H9 (cell line): ENCODE results near the gene WNT9A. TPM values are rescaled to one million over a fixed set of nuclear protein-coding genes. Genes with fewer than 3 reads are reported as not detected.

Experiments used
- DNase-seq: peaks from one replicate; pipeline ENCODE4 v3.0.0-alpha.2; 2017
- H2AFZ ChIP-seq: one replicate; pipeline ENCODE4 v1.6.1; 2013; ENCODE audit warnings: mild to moderate bottlenecking, low read length, control low read depth, moderate library complexity
- H2AK5ac ChIP-seq: 2 replicates; pipeline ENCODE4 v1.6.1; 2013; ENCODE audit warnings: low read length, control low read depth, mixed read lengths; ENCODE audit not compliant: insufficient read length
- H2BK120ac ChIP-seq: one replicate; pipeline ENCODE4 v1.6.1; 2013; ENCODE audit warnings: low read depth, mild to moderate bottlenecking, low read length, control low read depth, inconsistent platforms; ENCODE audit not compliant: poor library complexity, severe bottlenecking
- H2BK12ac ChIP-seq: 2 replicates; pipeline ENCODE4 v1.6.1; 2013; ENCODE audit warnings: low read length, control low read depth, mixed read lengths, low read depth; ENCODE audit not compliant: insufficient read length
- H2BK15ac ChIP-seq: 2 replicates; pipeline ENCODE4 v1.6.1; 2013; ENCODE audit warnings: low read depth, low read length, control low read depth
- H2BK20ac ChIP-seq: one replicate; pipeline ENCODE4 v1.6.1; 2013; ENCODE audit warnings: low read depth, mild to moderate bottlenecking, low read length, control low read depth, inconsistent platforms; ENCODE audit not compliant: poor library complexity, severe bottlenecking
- H2BK5ac ChIP-seq: 2 replicates; pipeline ENCODE4 v1.6.1; 2013; ENCODE audit warnings: low read length, control low read depth, mixed read lengths; ENCODE audit not compliant: insufficient read length
- H3K14ac ChIP-seq: 2 replicates; pipeline ENCODE4 v1.6.1; 2013; ENCODE audit warnings: low read length, control low read depth; ENCODE audit not compliant: insufficient read depth
- H3K18ac ChIP-seq: 2 replicates; pipeline ENCODE4 v1.6.1; 2013; ENCODE audit warnings: low read depth, mild to moderate bottlenecking, mixed read lengths, low read length, control low read depth; ENCODE audit not compliant: insufficient read length
- H3K23ac ChIP-seq: 2 replicates; pipeline ENCODE4 v1.6.1; 2013; ENCODE audit warnings: low read length, control low read depth, mixed read lengths, low read depth; ENCODE audit not compliant: insufficient read length
- H3K23me2 ChIP-seq: 2 replicates; pipeline ENCODE4 v1.6.1; 2013; ENCODE audit warnings: low read depth, mild to moderate bottlenecking, mixed read lengths, low read length, control low read depth; ENCODE audit not compliant: insufficient read length, poor library complexity, severe bottlenecking
- H3K27ac ChIP-seq: 2 replicates; pipeline ENCODE4 v1.5.1; 2013; ENCODE audit warnings: low read length, control low read depth, mixed read lengths, low read depth; ENCODE audit not compliant: insufficient read length
- H3K27me3 ChIP-seq: 2 replicates; pipeline ENCODE4 v1.6.1; 2013; ENCODE audit warnings: low read length, control low read depth, inconsistent platforms; ENCODE audit not compliant: insufficient read depth
- H3K4ac ChIP-seq: 2 replicates; pipeline ENCODE4 v1.6.1; 2013; ENCODE audit warnings: low read depth, mild to moderate bottlenecking, control low read depth, inconsistent platforms, low read length, moderate library complexity
- H3K4me1 ChIP-seq: 2 replicates; pipeline ENCODE4 v1.6.1; 2013; ENCODE audit warnings: low read length, control low read depth, inconsistent platforms; ENCODE audit not compliant: insufficient read depth
- H3K4me2 ChIP-seq: 2 replicates; pipeline ENCODE4 v1.6.1; 2013; ENCODE audit warnings: low read length, control low read depth, mixed read lengths; ENCODE audit not compliant: insufficient read length, insufficient read depth
- H3K56ac ChIP-seq: 2 replicates; pipeline ENCODE4 v1.6.1; 2013; ENCODE audit warnings: low read depth, mild to moderate bottlenecking, mixed read lengths, low read length, control low read depth; ENCODE audit not compliant: insufficient read length
- H3K79me1 ChIP-seq: 2 replicates; pipeline ENCODE4 v1.6.1; 2013; ENCODE audit warnings: low read depth, mild to moderate bottlenecking, moderate library complexity, low read length, control low read depth, inconsistent platforms; ENCODE audit not compliant: insufficient read depth, poor library complexity, severe bottlenecking
- H3K79me2 ChIP-seq: 2 replicates; pipeline ENCODE4 v1.6.1; 2013; ENCODE audit warnings: low read length, control low read depth, inconsistent platforms; ENCODE audit not compliant: insufficient read depth
- H3K9ac ChIP-seq: 2 replicates; pipeline ENCODE4 v1.6.1; 2013; ENCODE audit warnings: low read length, control low read depth, mixed read lengths; ENCODE audit not compliant: insufficient read length; ENCODE audit errors: extremely low read depth
- H3K9me3 ChIP-seq: one replicate; pipeline ENCODE4 v1.6.1; 2013; ENCODE audit warnings: low read depth, low read length, inconsistent platforms; ENCODE audit not compliant: control insufficient read depth
- H3T11ph ChIP-seq: one replicate; pipeline ENCODE4 v1.6.1; 2013; ENCODE audit warnings: mild to moderate bottlenecking, low read length, control low read depth, inconsistent platforms
- H4K20me1 ChIP-seq: one replicate; pipeline ENCODE4 v1.6.1; 2013; ENCODE audit not compliant: control insufficient read depth, insufficient read length, insufficient read depth
- H4K5ac ChIP-seq: 2 replicates; pipeline ENCODE4 v1.6.1; 2013; ENCODE audit warnings: low read depth, mild to moderate bottlenecking, mixed read lengths, low read length, control low read depth; ENCODE audit not compliant: insufficient read length
- H4K8ac ChIP-seq: replicated peaks from 2 replicates; pipeline ENCODE4 v1.6.1; 2013; ENCODE audit warnings: low read length, control low read depth, mixed read lengths, low read depth; ENCODE audit not compliant: insufficient read length
- H4K91ac ChIP-seq: 2 replicates; pipeline ENCODE4 v1.6.1; 2013; ENCODE audit warnings: low read depth, mild to moderate bottlenecking, moderate library complexity, mixed read lengths, low read length, control low read depth; ENCODE audit not compliant: insufficient read length
- H3K27ac Mint-ChIP-seq, 3 experiments: 2 replicates in 2 of 3; 3 replicates in 1 of 3; pipeline ENCODE4 v1.8.0; 2020 to 2021; ENCODE audit warnings: mixed read lengths in 3 of 3, mild to moderate bottlenecking in 1 of 3, moderate library complexity in 1 of 3
- H3K27me3 Mint-ChIP-seq: 2 replicates; pipeline ENCODE4 v1.8.0; 2021; ENCODE audit warnings: low read depth, mild to moderate bottlenecking, moderate library complexity, mixed read lengths
- H3K36me3 Mint-ChIP-seq, 3 experiments: 2 replicates in 2 of 3; 3 replicates in 1 of 3; pipeline ENCODE4 v1.8.0; 2020 to 2021; ENCODE audit warnings: low read depth in 3 of 3, mixed read lengths in 3 of 3; ENCODE audit not compliant: insufficient read depth in 1 of 3
- H3K4me1 Mint-ChIP-seq, 2 experiments: 2 replicates each; pipeline ENCODE4 v1.8.0; 2020; ENCODE audit warnings: mixed read lengths in 2 of 2
- H3K4me3 Mint-ChIP-seq, 2 experiments: 2 replicates in 1 of 2; 3 replicates in 1 of 2; pipeline ENCODE4 v1.8.0; 2020 to 2021; ENCODE audit warnings: mild to moderate bottlenecking in 2 of 2, mixed read lengths in 2 of 2, moderate library complexity in 1 of 2
- H3K9me3 Mint-ChIP-seq, 2 experiments: 2 replicates in 1 of 2; 3 replicates in 1 of 2; pipeline ENCODE4 v1.8.0; 2020; ENCODE audit warnings: mild to moderate bottlenecking in 2 of 2, mixed read lengths in 2 of 2, moderate library complexity in 1 of 2
- CTCF ChIP-seq: fragments of 200-600 bp; sonication (generic); conservative IDR thresholded peaks from 3 replicates; pipeline ENCODE4 v1.8.0; 2021; ENCODE audit warnings: antibody characterized with exemption, mild to moderate bottlenecking
- WGBS: extraction: QIAGEN DNeasy Blood & Tissue Kit; methylation state at CpG from one replicate; pipeline ENCODE4 v1.1.7; 2013; ENCODE audit warnings: missing lambda C conversion rate, low lambda C conversion rate, mixed read lengths; ENCODE audit not compliant: insufficient read length; ENCODE audit errors: extremely low coverage; 5-methylcytosine and 5-hydroxymethylcytosine counted together
- long read RNA-seq: library from polyadenylated mRNA; unstranded; transcript quantifications from one replicate; pipeline ENCODE4 v2.0.0, GENCODE V29; 2020
- total RNA-seq: library from RNA; stranded (reverse); gene quantifications from 2 replicates; pipeline ENCODE4 v1.2.1, GENCODE V29; 2021

Gene WNT9A
- total RNA-seq, result 0.66 and 0.77 TPM in 2 replicates
- long read RNA-seq, result 0 reads

DNA sequence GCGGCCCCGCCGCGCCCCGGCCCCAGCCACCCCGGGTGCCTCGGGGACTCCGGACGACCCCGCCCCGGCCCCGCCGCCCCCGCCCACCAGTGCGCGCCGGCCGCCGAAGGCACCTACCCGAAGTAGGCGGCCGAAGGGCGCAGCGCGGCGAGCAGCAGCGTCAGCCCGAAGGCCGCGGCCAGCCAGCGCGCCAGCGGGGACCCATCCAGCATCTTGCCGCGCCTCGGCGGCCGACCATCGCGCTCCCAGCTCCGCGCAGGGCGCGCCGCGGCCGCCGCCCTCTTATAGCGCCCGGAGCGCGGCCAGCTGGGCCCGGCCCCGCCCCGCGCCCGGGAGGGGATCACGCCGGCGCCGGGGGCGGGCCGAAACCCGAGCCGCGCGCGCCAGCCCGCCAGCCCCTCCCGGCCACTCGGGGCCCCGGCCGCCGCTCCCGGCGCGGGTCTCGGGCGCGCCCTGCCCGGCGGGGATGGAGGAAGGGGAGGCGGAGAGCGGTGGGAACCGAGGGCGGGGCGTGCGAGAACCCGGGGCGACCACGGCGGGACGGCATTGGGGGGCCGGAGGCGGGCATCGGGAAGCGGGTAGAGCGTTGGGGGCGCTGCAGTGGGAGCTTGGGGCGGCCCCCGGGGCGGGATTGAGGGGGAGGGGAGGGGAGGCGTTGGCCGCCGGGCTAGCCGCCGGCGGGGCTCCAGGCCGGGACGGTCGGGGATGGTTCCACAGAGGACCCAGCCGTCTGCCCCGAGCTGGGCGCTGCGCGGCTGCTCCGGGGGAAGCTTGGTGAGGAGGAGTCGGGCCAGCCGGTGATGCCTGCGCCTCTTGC, at the start of gene WNT9A:
Gene WNT9A, minus strand, starts transcription at position 257 of the 817 bp plus-strand sequence. Its CDS starts 45 bp downstream, at position 212.
- Histone ChIP-seq H3K9ac (no peak within 1 kb of the TSS), H3K4me1 (no peaks in the 10 kb centered on the region), H4K91ac (no peak within 1 kb of the TSS), H3K79me1 (no peaks in the 10 kb centered on the region), H3K4ac (no peak within 1 kb of the TSS), H2BK5ac (no peak within 1 kb of the TSS), H2BK20ac (no peak within 1 kb of the TSS), H3K4me2 (peak within 1 kb of the TSS; percentile 55), H3K56ac (no peak within 1 kb of the TSS), H3K23ac (no peak within 1 kb of the TSS), H4K20me1 (no peaks in the 10 kb centered on the region), H3T11ph (no peak within 1 kb of the TSS), H3K14ac (no peak within 1 kb of the TSS), H3K27me3 (peaks cover 12% of the 10 kb centered on the region; the same call in 1 of the 2 replicates), H2AFZ (no peak within 1 kb of the TSS), H2AK5ac (no peak within 1 kb of the TSS), H3K27ac (no peak within 1 kb of the TSS), H2BK15ac (no peak within 1 kb of the TSS), H4K5ac (no peak within 1 kb of the TSS), H3K9me3 (no peaks in the 10 kb centered on the region), H4K8ac (no peak within 1 kb of the TSS), H2BK120ac (no peak within 1 kb of the TSS), H3K18ac (no peak within 1 kb of the TSS), H2BK12ac (no peak within 1 kb of the TSS), H3K23me2 (peaks cover 15% of the 10 kb centered on the region), H3K79me2 (no peaks in the 10 kb centered on the region)
- Mint-ChIP-seq H3K27me3 (peaks cover 39% of the 10 kb centered on the region), H3K4me1 (peaks cover 10 to 16% of the 10 kb centered on the region in 2 experiments), H3K27ac (no peak within 1 kb of the TSS; a peak in 1 of 7 replicates), H3K36me3 (no peaks in the 10 kb centered on the region), H3K4me3 (peak within 1 kb of the TSS; percentile 75 to 89), H3K9me3 (no peaks in the 10 kb centered on the region)
- WGBS, result no CpG with 5 or more reads among the region's 120 CpGs
- DNase-seq, result no peak
- TF ChIP-seq CTCF, result no peak
